T-helper 22 cell (primary cell): ENCODE measurements around the gene SMARCAL1.

Experiments
- DNase-seq: peaks from one replicate; pipeline ENCODE4 v3.0.0-alpha.2; 2020; ENCODE audit warnings: low read depth

SMARCAL1 gene

GRCh38 chr2:216428618-216429350, 16.5 kb downstream of the SMARCAL1 start:
- DNase-seq, result no peak

GRCh38 chr2:216429428-216429827, 17.1 kb downstream of the SMARCAL1 start:
- no peak for DNase-seq

- DNase-seq, result no peak
Observed at GRCh38 chr2:216430811-216431530, 18.7 kb downstream of the SMARCAL1 start.

GRCh38 chr2:216431531-216431856, 19.2 kb downstream of the SMARCAL1 start:
- no peak for DNase-seq

- no peak for DNase-seq
Observed at GRCh38 chr2:216436383-216436782, 24.1 kb downstream of the SMARCAL1 start.

- DNase-seq, result no peak
Observed at GRCh38 chr2:216441308-216442010, 29.2 kb downstream of the SMARCAL1 start.

- DNase-seq, result no peak
Observed at GRCh38 chr2:216445501-216445900, 33.2 kb downstream of the SMARCAL1 start.

GRCh38 chr2:216446343-216446742, 34.1 kb downstream of the SMARCAL1 start:
- no peak for DNase-seq

GRCh38 chr2:216447293-216447692, 35.0 kb downstream of the SMARCAL1 start:
- DNase-seq, result no peak

- DNase-seq, result no peak
Observed at GRCh38 chr2:216448829-216449228, 36.5 kb downstream of the SMARCAL1 start.

GRCh38 chr2:216450346-216450745, 38.1 kb downstream of the SMARCAL1 start:
- DNase-seq, result no peak

- DNase-seq, result no peak
Observed at GRCh38 chr2:216450784-216451183, 38.5 kb downstream of the SMARCAL1 start.

- no peak for DNase-seq
Observed at GRCh38 chr2:216453955-216454614, 41.8 kb downstream of the SMARCAL1 start.

- DNase-seq, result no peak
Observed at GRCh38 chr2:216463148-216463547, 50.9 kb downstream of the SMARCAL1 start.

GRCh38 chr2:216464104-216464720, 51.9 kb downstream of the SMARCAL1 start:
- DNase-seq, result no peak

GRCh38 chr2:216465579-216466195, 53.4 kb downstream of the SMARCAL1 start:
- no peak for DNase-seq

- no peak for DNase-seq
Observed at GRCh38 chr2:216467845-216468244, 55.6 kb downstream of the SMARCAL1 start.

- DNase-seq, result no peak
Observed at GRCh38 chr2:216469661-216470060, 57.4 kb downstream of the SMARCAL1 start.

- DNase-seq, result no peak
Observed at GRCh38 chr2:216473187-216473586, 60.9 kb downstream of the SMARCAL1 start.

- DNase-seq, result no peak
Observed at GRCh38 chr2:216474925-216475670, 62.8 kb downstream of the SMARCAL1 start.

GRCh38 chr2:216475767-216476166, 63.5 kb downstream of the SMARCAL1 start:
- no peak for DNase-seq
